GM12878 (cell line): Measurements from ENCODE around the gene ESRRB. TPM values are rescaled to one million over a fixed set of nuclear protein-coding genes. Genes with fewer than 3 reads are reported as not detected.

Experiments
- ATAC-seq: fragments of 200-7000 bp; cut with Tn5 transposase; 3 replicates; pipeline ENCODE4 v1.9.1; 2020; ENCODE audit warnings: mild to moderate bottlenecking, moderate library complexity
- BruUV-seq: library from RNA; stranded (reverse); fragments of 400-500 nt; replicated peaks from 2 replicates; lab custom pipeline; 2021; lab: Mats Ljungman, UMichigan
- CTCF ChIA-PET: fragments of 300-600 bp; sonication (Branson Sonifier 250); formaldehyde crosslinking; extraction: SDS; loops from one replicate; lab custom pipeline; 2021; ENCODE audit warnings: inconsistent platforms; lab: Yijun Ruan, JAX
- POLR2A ChIA-PET: fragments of 350-600 bp; formaldehyde crosslinking; extraction: SDS; loops from one replicate; lab custom pipeline; 2021; ENCODE audit warnings: inconsistent platforms; lab: Charles Lee
- RAD21 ChIA-PET: fragments of 300-600 bp; sonication (Branson Sonifier 250); formaldehyde crosslinking; loops from one replicate; lab custom pipeline; 2023; ENCODE audit warnings: antibody characterized with exemption; ENCODE audit not compliant: unreplicated experiment; lab: Charles Lee
- SMC1A ChIA-PET: fragments of 300-600 bp; sonication (Branson Sonifier 250); formaldehyde crosslinking; loops from one replicate; lab custom pipeline; 2023; ENCODE audit not compliant: unreplicated experiment, uncharacterized antibody; lab: Charles Lee
- DNase-seq: peaks from one replicate; pipeline ENCODE4 v3.0.0-alpha.2; 2011; ENCODE audit warnings: low read depth, low spot score
- FAIRE-seq: peaks from 3 replicates; lab custom pipeline; 2011; peaks lifted over from hg19 to GRCh38; lab: Jason Lieb, UNC
- H2AFZ ChIP-seq: 2 replicates; pipeline ENCODE4 v1.6.0; 2011; ENCODE audit warnings: low read depth, low read length, control low read depth; ENCODE audit not compliant: control insufficient read depth
- H3K27ac ChIP-seq: 2 replicates; pipeline ENCODE4 v1.5.1; 2011; ENCODE audit warnings: control low read depth; ENCODE audit not compliant: control insufficient read depth, insufficient read depth
- H3K27me3 ChIP-seq, 2 experiments: replicated peaks in 1 of 2; 2 replicates each; pipeline versions ENCODE4 v1.6.0 to v1.6.1; 2011; ENCODE audit warnings: low read length in 1 of 2; ENCODE audit not compliant: control insufficient read depth in 2 of 2, insufficient read depth in 2 of 2
- H3K36me3 ChIP-seq, 2 experiments: 2 replicates each; pipeline ENCODE4 v1.5.1; 2011; ENCODE audit warnings: low read length in 1 of 2; ENCODE audit not compliant: control insufficient read depth in 2 of 2, insufficient read depth in 2 of 2
- H3K4me1 ChIP-seq: 2 replicates; pipeline ENCODE4 v1.6.1; 2011; ENCODE audit warnings: mild to moderate bottlenecking, low read length, moderate library complexity, mixed read lengths; ENCODE audit not compliant: control insufficient read depth, insufficient read depth
- H3K4me2 ChIP-seq: 2 replicates; pipeline ENCODE4 v1.6.0; 2011; ENCODE audit warnings: control low read depth; ENCODE audit not compliant: control insufficient read depth, insufficient read depth
- H3K4me3 ChIP-seq: fragments of 200-600 bp; sonication (generic); 2 replicates; pipeline ENCODE4 v1.5.1; 2016
- H3K79me2 ChIP-seq: 2 replicates; pipeline ENCODE4 v1.6.0; 2011; ENCODE audit warnings: low read length; ENCODE audit not compliant: control insufficient read depth, insufficient read depth
- H3K9ac ChIP-seq: 2 replicates; pipeline ENCODE4 v1.8.0; 2011; ENCODE audit warnings: low read length, control low read depth, mixed read lengths; ENCODE audit not compliant: control insufficient read depth, insufficient read depth
- H3K9me3 ChIP-seq: replicated peaks from 3 replicates; pipeline ENCODE4 v1.5.1; 2011; ENCODE audit warnings: mild to moderate bottlenecking, low read length; ENCODE audit not compliant: control insufficient read depth, insufficient read depth
- H4K20me1 ChIP-seq: 2 replicates; pipeline ENCODE4 v1.6.0; 2011; ENCODE audit not compliant: control insufficient read depth, insufficient read depth
- ATF3 ChIP-seq: IDR thresholded peaks from 2 replicates; pipeline ENCODE4 v1.6.1; 2011; ENCODE audit warnings: low read depth, mild to moderate bottlenecking, low read length, moderate library complexity, borderline replicate concordance; ENCODE audit errors: extremely low read depth
- BCLAF1 ChIP-seq: fragments of 450-650 bp; IDR thresholded peaks from 2 replicates; pipeline ENCODE4 v1.6.1; 2017; ENCODE audit warnings: antibody characterized with exemption, mild to moderate bottlenecking, moderate library complexity
- BHLHE40 ChIP-seq, 2 experiments: fragments of 450-650 bp in 1 of 2; IDR thresholded peaks; 2 replicates each; pipeline ENCODE4 v1.6.1; 2011 to 2017; ENCODE audit warnings: low read depth in 2 of 2, borderline replicate concordance in 1 of 2, improper control_type of control experiment in 1 of 2, low read length in 1 of 2, mild to moderate bottlenecking in 1 of 2
- ELK1 ChIP-seq: IDR thresholded peaks from 2 replicates; pipeline ENCODE4 v1.6.1; 2012; ENCODE audit warnings: low read depth, low read length, improper control_type of control experiment
- LARP7 ChIP-seq: fragments of 450-650 bp; IDR thresholded peaks from 2 replicates; pipeline ENCODE4 v1.6.1; 2017; ENCODE audit warnings: mild to moderate bottlenecking
- SKIL ChIP-seq: fragments of 450-650 bp; IDR thresholded peaks from 2 replicates; pipeline ENCODE4 v1.6.1; 2017; ENCODE audit warnings: mild to moderate bottlenecking, low read depth, inconsistent platforms; ENCODE audit not compliant: poor library complexity, severe bottlenecking
- SMARCA5 ChIP-seq: fragments of 450-650 bp; IDR thresholded peaks from 2 replicates; pipeline ENCODE4 v1.6.1; 2017; ENCODE audit warnings: mild to moderate bottlenecking
- TARDBP ChIP-seq: IDR thresholded peaks from 2 replicates; pipeline ENCODE4 v1.6.1; 2016; ENCODE audit warnings: borderline replicate concordance
- ZNF207 ChIP-seq: fragments of 450-650 bp; IDR thresholded peaks from 2 replicates; pipeline ENCODE4 v1.6.1; 2014; ENCODE audit warnings: antibody characterized with exemption, mild to moderate bottlenecking, borderline replicate concordance
- ZSCAN29 ChIP-seq: fragments of 450-650 bp; IDR thresholded peaks from 2 replicates; pipeline ENCODE4 v1.6.1; 2017; ENCODE audit warnings: mild to moderate bottlenecking, moderate library complexity
- WGBS: methylation state at CpG from one replicate; pipeline ENCODE4 v1.1.6; 2016; ENCODE audit warnings: low lambda C conversion rate; ENCODE audit not compliant: insufficient replicate concordance, insufficient coverage; ENCODE audit errors: missing lambda C conversion rate; 5-methylcytosine and 5-hydroxymethylcytosine counted together
- in situ Hi-C: fragments of 300-500 bp; cut with MboI; formaldehyde crosslinking; loops from 9 replicates; pipeline ENCODE4 v1.14.3; 2018; ENCODE audit warnings: mixed read lengths
- intact Hi-C: fragments of 100-400 bp; cut with micrococcal nuclease; formaldehyde crosslinking; loops from one replicate; pipeline ENCODE4 v1.14.2; 2022; ENCODE audit not compliant: unreplicated experiment
- polyA plus RNA-seq, 11 experiments: library from polyadenylated mRNA; depleted of rRNA in 4 of 11; unstranded in 6 of 11; stranded (reverse) in 5 of 11; fragments of >200 nt; fragmentation: Nextera tagmentation in 4 of 11; fragmentation: Illumina TruSeq in 1 of 11; extraction: Ambion mirVana in 4 of 11; extraction: Trizol in 1 of 11; gene quantifications; 1 replicate in 1 of 11; 2 replicates in 10 of 11; pipeline versions ENCODE4 v1.2.1 to v1.2.3, GENCODE V29; 2011 to 2016; ENCODE audit warnings: inconsistent platforms in 2 of 11, missing spikeins in 2 of 11, low read depth in 1 of 11
- total RNA-seq, 4 experiments: library from RNA; depleted of rRNA in 3 of 4; stranded (reverse); fragments of >200 nt in 3 of 4; fragmentation: Illumina TruSeq in 1 of 4; extraction: Trizol in 1 of 4; gene quantifications; 2 replicates each; pipeline versions ENCODE4 v1.2.1 to v1.2.3, GENCODE V29; 2013 to 2021

The ESRRB gene
- total and polyA plus RNA-seq, 10 of the 15 experiments (the other 5 are each of a cell fraction or from before 2014, with no cell fraction given) = 0.03 to 0.73 (median 0.11) TPM; not detected in 6

GRCh38 chr14:76446486-76446885, 70.5 kb downstream of the ESRRB start:
- Histone ChIP-seq H4K20me1 (no peaks in the 10 kb centered on the region), H3K27me3 (no peaks in the 10 kb centered on the region), H2AFZ (no peak overlapping the region), H3K4me2 (no peak overlapping the region), H3K27ac (no peak overlapping the region), H3K4me1 (no peaks in the 10 kb centered on the region), H3K79me2 (no peaks in the 10 kb centered on the region), H3K36me3 (no peaks in the 10 kb centered on the region), H3K4me3 (no peak overlapping the region), H3K9ac (no peak overlapping the region), H3K9me3 (no peaks in the 10 kb centered on the region)
- RAD21 ChIA-PET = interaction anchor here (0.7 kb wide), 1 partner anchor 145 kb away, joined by 4 read pairs; no protein-coding TSS in a partner anchor
- no TSS peak for BruUV-seq
- intact Hi-C loops = no loop called here
- no peak for TF ChIP-seq LARP7
- CTCF ChIA-PET = interaction anchor here (1.9 kb wide), 1 partner anchor 10 kb away, joined by 9 read pairs; no protein-coding TSS in a partner anchor
- in situ Hi-C loops = no loop called here
- ATAC-seq = no peak
- SMC1A ChIA-PET = interaction anchor here (0.6 to 1.6 kb wide), 2 partner anchors 10 to 396 kb away, joined by 3 to 5 read pairs; no protein-coding TSS in a partner anchor
- WGBS = 0% methylated on average over 2 of the region's 2 CpGs
- POLR2A ChIA-PET = no interaction called here
- FAIRE-seq = no peak
- no peak for DNase-seq

GRCh38 chr14:76446921-76447320, 71.0 kb downstream of the ESRRB start:
- no TSS peak for BruUV-seq
- CTCF ChIA-PET = interaction anchor here (1.1 to 1.9 kb wide), 2 partner anchors 10 to 226 kb away, joined by 3 to 9 read pairs; no protein-coding TSS in a partner anchor
- Histone ChIP-seq H3K27ac (no peak overlapping the region), H3K9me3 (no peaks in the 10 kb centered on the region), H2AFZ (no peak overlapping the region), H3K79me2 (no peaks in the 10 kb centered on the region), H3K4me3 (no peak overlapping the region), H3K9ac (no peak overlapping the region), H3K4me2 (no peak overlapping the region), H3K27me3 (no peaks in the 10 kb centered on the region), H4K20me1 (no peaks in the 10 kb centered on the region), H3K4me1 (no peaks in the 10 kb centered on the region), H3K36me3 (no peaks in the 10 kb centered on the region)
- DNase-seq (no peak), FAIRE-seq (no peak), ATAC-seq (no peak)
- RAD21 ChIA-PET = interaction anchor here (0.7 kb wide), 1 partner anchor 144 kb away, joined by 4 read pairs; no protein-coding TSS in a partner anchor
- WGBS = 59% methylated on average over 7 of the region's 7 CpGs
- SMC1A ChIA-PET = interaction anchor here (0.6 to 1.6 kb wide), 2 partner anchors 10 to 396 kb away, joined by 3 to 5 read pairs; no protein-coding TSS in a partner anchor
- in situ Hi-C loops = no loop called here
- POLR2A ChIA-PET = no interaction called here
- intact Hi-C loops = no loop called here
- TF ChIP-seq ELK1 = no peak
- no peak for TF ChIP-seq SKIL
- TF ChIP-seq ATF3 = no peak
- no peak for TF ChIP-seq SMARCA5
- no peak for TF ChIP-seq BHLHE40 (IDR thresholded peaks at IDR 0.05; ENCODE audit: borderline replicate concordance in 1 of 2, low read depth in 2 of 2, low read length in 1 of 2)
- TF ChIP-seq ZSCAN29 = no peak
- no peak for TF ChIP-seq BCLAF1
- no peak for TF ChIP-seq TARDBP
- TF ChIP-seq ZNF207 = no peak
